Measurements from ENCODE around the gene MYO10.
A peak's percentile ranks its signal among the peaks of the same experiment; 100 is the strongest.
"Not testable (repeated sequence)": the region's sequence is repeated elsewhere in the genome, so short reads cannot be mapped to it uniquely, and the experiment has no call there.

Gene MYO10

DNA sequence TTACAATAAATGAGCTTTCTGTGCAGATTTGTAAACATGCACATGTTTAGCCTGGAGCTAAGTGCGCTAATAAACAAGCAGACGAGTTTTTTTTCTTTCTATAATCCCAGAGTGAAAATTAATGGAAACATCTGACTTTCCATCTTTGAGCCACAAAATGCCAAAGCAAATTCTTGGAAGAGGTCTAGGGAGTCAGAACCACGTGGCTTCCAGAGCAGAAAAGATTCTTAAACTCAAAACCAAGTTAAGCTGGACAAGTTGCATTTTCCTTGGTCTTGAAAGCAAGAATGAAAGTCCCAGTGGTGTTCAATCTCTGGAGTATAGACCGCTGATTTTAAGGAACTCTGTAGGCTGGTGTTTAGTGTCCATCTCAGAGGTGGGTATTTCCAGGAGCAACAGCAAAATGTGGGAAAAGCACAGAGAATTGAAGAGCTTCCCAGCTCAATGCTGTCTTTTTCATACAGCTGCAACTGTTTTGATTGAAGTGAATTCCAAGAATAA lies 71.4 kb downstream of the MYO10 start:
- no peak for DNase-seq

DNA sequence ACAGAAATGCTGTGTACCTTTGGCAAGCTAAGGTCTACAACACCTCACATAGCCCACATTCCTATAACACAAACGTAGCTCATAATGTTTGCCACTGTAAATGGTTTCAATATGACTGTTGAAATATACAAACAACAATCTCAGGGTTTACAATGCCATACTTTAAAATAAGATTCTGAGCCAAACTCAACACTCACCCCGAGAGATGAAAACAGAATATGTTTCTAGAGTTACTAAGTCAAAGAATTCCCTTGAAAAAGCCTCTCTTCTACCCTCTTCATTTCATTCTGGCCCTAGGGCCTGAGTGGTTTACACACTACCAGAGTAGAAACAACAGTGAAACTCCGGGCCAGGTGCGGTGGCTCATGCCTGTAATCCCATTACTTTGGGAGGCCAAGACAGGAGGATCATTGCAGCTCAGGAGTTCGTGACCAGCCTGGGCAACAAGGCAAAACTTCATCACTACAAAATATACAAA lies 72.6 kb downstream of the MYO10 start:
- no peak for DNase-seq

DNA sequence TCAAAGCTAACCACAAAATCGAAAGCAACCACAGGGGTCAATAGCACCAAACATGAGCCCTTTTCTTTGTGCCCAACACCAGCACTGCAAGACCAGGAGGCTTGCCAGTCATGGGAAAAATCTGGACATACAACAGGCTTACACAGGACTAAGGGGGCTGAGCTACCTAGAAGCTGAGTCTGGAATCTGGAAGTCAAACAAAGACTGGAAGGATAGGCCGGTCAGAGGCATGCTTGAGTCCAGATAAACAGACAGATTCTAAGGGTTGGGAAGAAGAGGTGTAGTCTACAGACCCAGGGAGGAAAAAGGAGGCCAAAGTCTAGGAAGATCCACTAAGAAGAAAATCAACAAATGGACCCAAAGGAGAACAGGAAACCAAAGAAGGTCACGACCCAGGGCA lies 73.3 kb downstream of the MYO10 start:
- no peak for DNase-seq

DNA sequence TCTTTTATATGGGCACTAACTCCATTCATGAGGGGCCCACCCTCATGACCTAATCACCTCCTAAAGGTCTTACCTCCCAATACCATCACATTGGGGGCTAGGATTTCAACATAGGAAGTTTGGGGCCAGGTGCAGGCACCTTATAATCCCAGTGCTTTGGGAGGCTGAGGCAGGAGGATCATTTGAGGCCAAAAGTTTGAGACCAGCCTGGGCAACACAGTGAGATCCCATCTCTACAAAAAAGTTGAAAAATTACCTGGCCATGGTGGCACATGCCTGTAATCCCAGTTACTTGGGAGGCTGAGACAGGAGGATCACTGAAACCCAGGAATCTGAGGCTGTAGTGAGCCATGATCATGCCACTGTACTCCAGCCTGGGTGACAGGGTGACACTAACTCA lies 76.7 kb downstream of the MYO10 start:
- no peak for DNase-seq

DNA sequence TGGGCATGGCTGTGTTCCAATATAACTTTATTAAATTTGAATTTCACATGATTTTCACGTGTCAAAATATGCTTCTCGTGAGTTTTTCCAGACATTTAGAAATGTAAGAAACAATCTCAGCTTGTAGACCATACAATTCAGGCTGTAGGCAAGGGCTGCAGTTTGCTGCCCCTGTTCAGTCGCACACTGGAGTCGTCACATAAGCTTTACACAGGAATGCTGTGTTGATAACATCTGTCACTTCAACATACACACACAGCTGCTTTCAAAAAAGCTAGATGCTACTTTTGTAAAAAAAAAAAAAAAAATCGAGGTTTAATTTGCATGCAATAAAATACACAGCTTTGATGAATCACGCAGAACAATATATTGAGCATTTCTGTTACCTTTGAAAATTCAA lies 77.9 kb downstream of the MYO10 start:
- no peak for DNase-seq

DNA sequence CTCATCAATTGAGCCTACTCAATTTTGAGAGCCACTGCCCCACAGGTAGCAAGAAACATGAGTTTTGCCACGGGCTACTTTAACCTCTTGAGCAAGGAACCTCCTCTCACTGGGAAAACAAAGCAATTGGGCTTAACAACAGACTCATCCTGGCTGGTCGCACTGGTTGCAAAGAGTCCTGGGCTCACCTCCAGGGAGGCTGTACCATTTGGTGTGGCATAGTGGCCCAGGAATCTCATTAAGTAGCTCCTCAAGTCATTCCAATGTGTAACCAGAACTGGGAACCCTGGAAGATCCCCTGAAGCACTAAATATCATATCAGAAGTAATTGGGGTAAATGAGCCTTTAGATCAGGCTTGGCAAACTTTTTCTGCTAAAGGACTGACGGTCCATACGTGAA lies 78.5 kb downstream of the MYO10 start:
- no peak for DNase-seq

DNA sequence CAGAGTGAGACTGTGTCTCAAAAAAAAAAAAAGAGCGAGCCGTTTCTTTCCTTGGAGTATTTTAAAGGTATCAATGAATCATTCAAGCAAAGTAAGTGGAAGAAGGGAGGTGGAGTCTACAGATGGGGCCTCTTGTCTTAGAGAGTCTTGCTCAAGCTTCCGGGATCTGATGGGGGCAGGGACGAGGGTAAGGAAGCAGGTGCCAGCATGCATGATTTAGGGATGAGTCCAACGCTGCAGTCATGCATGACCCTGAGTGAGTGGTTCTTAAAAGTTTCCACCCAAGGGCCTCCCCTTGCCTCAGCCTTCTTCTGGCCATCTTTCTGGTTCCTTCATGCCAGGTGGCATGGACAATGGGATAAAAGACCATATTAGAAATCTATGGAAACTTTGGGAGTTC lies 79.6 kb downstream of the MYO10 start:
- DNase-seq = no peak

DNA sequence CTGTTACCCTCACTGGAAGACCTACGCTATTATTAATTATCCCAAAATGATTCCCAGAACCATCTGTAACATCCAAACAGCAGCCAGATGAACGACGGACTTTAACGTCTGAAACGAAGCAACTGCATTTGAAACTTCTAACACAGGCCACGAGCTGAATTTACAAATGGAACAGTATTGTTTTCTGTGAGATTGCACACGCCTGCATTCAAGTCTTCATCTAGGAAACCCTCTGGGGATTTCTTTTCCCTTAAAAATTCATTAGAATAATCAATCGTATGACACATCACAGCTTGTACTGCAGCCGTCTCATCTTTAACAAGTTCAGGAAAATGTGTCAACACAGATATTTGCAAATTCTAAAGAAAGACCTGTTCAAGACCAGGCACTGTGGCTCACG lies 80.2 kb downstream of the MYO10 start:
- no peak for DNase-seq

DNA sequence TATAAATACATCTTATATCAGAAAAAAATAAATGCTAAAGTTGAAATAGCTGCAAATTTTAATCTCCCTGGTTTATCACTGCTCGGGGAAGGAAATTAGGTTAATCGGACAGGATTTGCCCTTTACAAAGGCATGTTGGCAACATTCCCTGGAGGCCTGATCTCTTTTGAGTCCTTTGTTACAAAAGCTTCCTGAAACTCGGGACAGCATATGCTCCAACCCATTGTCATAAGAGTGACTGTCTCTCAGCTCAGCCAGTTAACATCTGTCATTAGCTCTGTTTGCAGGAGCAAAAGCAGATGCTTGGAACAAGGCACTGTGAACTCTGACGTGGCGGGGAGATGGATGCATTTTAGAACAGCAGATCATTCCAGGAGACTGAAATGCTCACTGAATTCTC lies 80.6 kb downstream of the MYO10 start:
- DNase-seq = no peak

DNA sequence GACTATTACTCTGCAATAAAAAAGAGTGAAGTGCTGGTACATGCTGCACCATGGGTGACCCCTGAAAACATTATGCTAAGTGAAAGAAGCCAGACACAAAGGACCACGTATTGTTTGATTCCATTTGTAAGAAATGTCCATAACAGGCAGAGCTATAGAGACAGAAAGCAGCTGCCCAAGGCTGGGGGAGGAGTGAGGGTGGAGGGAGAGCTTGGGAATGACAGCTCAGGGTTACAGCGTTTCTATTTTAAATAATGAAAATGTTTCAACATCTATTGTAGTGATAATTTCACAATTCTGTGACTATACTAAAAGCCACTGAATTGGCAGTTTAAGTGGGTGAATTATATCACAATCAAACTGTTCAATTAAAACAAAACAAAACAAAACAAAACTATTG lies 81.7 kb downstream of the MYO10 start:
- DNase-seq = no peak

DNA sequence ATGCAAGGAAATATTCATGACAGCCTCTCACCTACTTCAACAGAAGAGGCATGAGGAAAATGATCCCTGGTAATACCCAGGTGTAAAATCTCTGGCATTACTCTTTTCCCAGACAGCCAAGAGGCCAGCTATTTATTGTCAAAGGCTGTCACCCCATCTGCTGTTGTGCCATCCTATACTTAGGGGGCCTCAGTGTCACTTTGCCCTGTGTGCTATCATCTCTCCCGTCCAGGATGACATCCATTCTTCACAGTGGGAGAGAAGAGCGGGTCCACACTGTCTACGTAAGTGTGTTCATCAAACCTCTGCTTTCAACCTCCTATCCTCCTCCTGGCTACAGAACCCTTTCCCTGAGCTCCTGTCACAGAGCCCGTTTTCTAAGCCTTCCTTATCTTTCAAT lies 82.6 kb downstream of the MYO10 start:
- DNase-seq = no peak

DNA sequence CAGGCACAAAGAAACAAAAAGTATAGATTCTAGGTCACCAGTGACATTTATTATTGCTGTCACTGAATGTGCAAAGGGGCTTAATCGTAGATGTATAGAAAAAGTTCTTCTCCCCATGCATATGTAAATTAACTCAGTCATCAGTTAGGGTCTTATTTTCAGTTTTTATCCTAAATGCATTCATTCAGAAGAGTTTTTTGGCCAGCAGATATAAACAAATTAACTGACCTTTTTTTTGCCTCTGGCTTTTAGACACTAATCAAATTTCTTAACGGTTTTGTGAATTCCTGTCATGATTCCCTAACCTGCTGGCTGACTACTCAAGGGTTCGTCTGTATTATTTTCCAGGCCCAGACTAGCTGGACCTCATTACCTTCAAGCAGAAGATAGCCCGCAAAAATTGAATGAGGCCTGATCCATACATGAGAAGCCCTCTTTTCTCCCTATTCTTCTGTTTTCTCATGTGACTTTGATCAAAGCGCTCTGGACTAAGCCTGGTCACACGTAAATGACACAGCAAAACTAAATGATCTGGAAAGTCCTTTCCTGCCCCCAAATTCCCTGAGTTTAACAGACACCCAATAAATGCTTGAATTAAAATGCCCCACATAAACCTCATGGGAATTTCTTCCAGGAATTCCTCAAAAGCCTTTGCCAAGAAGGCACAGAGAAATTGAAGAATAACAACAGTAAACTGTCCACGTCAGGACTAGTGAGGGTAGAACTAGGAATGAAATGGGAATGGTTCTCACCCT lies 83.7 kb downstream of the MYO10 start:
- no peak for DNase-seq

DNA sequence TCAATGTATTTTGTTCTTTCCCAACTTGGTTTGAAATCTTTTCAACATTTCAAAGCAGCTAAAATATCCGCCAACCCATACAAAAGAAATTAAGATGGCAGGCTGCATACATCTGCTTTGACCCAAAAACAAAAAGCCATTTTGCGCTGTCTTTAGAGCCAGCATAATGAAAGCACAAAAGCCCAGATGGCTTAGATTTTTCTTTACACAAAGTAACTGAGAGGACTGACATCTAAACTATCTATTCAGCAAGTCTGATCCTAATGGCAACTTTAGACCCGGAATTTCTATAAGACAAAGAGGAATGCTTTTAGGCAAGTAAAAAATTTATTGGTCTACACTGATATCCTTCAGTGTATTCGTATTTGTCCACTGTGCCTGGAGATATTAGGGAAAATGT lies 86.3 kb downstream of the MYO10 start:
- DNase-seq = no peak

DNA sequence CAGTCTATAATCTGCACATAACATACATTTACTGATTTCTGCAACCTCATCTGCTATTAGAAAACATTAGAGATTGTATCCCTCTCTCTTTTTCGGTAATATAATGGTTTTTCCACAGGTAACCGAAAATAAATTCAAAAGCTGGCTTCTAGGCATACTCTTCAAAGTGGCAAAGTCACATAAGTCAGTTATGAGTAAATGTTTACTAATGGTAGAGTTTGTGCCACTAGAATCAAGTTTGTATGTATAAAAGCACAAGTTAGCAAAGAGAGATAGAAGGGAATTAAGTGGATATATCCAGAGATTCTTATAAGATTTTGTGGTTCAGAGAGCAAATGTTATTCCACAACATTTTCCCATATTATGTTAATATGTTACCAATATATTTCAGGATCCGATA lies 86.9 kb downstream of the MYO10 start:
- DNase-seq = no peak

DNA sequence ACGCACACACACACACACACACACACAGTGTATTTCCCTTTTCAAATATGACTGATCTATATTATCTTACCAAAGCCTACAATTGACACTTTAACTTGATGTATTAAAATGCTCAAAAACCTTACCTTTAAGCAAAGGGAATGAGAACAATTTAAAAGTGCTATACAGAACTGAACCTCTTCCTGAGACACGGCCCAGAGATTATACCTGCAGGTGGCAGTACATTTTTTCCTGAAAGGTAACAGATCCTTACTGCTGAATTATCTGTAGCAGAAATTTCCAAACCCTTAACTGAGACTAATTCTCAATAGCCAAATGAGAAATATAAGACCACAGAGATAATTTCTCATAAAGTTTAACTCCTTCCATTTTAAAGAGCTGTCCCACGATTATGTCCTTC lies 91.1 kb downstream of the MYO10 start:
- no peak for DNase-seq

DNA sequence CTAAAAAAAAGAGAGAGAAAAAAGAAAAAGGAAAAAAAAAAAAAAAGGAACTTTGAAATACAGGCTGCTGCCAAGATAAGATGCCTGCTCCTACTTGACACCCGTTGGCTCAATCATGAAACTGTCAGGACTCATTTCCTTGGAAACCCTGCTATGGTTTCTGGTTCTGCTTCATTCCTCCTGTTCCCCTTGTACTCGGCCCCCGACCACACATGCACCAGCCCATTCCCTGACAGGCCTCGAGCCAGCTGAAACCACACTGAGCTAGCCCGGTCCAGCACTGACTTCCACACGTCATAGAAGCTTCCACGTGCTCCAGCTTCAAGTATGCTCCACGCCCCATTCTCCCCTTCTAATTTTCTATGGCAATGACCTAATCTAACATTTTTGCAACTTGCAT lies 93.2 kb downstream of the MYO10 start:
- no peak for DNase-seq

DNA sequence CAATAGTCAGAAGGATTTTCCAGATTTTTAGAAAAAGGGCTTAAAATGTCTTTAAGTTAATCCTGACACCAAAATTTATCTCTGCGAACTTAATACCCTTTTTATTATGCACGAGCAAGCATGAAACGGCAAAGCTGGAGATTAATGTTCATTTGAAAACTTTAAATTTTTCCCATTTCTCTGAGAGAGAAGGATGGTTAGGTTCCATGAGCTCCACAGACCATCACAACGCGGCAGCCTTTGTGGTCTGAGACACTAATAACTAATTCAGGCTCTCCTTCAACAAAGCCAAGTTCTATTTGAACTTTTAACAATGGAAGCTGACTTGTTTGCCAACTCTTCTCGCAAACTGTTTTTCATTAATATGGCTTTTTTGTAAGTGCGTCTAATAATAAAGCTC lies 94.7 kb downstream of the MYO10 start:
- no peak for DNase-seq

DNA sequence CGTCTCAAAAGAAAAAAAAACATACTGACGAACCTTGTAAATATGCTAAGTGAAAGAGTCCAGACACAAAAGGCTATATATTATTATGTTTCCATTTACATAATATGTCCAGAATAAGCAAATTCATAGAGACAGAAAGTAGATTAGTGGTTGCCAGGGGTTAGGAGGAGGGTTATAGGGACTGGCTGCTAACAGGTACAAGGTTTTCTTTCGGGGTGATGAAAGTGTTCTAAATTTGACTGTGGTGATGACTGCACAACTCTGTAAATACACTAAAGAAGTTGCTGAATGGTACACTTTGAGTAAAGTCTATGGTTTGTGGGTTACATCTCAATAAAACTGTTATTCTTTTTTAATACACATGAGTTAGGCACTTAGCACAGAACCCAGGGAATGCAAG lies 98.8 kb downstream of the MYO10 start:
- no peak for DNase-seq

DNA sequence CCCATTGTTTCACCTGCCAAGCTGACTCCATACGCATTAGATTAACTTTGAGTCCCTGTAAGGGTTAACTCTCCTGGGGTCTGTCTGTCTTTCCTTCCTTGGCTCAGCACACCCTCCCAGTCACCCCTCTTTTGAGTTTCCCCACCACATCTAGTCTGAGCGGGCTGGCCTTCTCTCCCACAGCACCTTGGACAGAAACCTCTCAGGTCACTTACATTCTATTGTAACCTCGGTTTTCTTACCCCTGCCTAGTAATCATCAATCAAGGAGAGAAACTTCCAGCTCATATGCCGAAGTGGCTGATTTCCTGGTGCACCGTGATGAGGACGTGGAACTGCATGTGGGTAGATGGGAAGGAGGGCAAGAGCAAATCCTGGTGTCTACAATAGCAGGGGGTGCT lies 102.1 kb downstream of the MYO10 start:
- no peak for DNase-seq

DNA sequence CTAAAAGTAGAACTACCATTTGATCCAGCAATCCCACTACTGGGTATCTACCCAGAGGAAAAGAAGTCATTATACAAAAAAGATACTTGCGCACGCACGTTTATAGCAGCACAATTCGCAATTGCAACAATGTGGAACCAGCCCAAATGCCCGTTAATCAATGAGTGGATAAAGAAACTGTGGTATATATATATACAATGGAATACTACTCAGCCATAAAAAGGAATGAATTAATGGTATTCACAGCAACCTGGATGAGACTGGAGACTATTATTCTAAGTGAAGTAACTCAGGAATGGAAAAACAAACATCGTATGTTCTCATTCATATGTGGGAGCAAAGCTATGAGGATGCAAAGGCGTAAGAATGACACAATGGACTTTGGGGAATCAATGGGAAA lies 104.8 kb downstream of the MYO10 start:
- DNase-seq = not testable (repeated sequence)

DNA sequence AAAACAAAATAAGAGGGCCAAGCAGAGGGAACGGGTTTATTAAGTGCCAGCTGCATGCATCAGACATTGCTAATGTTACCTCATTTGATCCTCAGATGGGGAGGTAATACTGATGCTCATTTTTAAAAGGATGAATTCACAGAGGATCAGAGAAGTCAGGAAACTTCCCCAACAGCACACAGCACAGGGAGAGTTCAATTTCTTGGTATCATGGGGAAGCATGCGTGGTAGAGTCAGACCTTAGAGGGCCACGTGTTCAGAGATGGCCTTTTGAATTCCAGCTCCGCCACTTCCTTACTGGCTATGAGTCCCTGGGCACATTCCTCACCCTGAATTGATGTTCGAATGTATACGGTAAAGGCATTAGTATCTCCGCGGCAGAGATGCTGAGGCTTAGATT lies 108.3 kb downstream of the MYO10 start:
- DNase-seq = no peak

DNA sequence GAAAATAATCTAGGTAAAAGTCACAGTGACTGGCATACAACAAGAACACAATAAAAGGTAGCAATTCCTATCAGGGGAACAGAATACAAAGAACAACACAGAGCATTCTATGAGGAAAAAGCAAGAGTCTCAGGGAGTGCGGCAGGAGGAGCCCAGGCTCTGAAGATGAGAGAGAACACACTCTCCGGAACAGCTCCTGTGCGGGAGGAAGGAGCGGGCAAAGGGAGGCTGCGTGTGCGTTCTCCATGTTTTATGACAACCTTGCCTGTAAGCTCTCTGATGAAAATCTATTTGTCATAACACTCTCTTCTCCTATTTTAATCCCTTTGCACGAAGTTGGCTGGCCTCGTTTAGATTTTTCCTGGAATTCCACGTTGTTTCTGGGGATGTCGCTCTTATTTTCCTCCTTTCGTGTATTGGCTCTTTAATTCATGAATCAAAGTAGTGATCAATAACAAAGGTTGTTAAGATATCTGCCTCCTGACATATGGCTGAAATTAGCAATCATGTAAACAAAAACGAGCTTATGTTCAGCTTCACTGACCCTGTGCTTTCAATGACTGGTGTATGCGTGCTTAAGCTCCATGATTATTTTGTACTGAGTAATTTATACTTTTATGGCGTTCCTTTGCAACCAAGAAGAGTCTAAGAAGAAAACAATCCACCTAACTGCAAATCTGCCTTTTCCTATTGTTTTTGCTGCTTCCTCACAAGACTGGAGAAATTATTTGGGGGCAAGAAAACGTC lies 109.5 kb downstream of the MYO10 start:
- DNase-seq = peak in 1 of 56 donors; percentile 8

Measured in amygdala (tissue), 56 donors.